Measurements from ENCODE around the gene UMOD. TPM values are rescaled to one million over a fixed set of nuclear protein-coding genes. Genes with fewer than 3 reads are reported as not detected.

The UMOD gene
- total RNA-seq, 4 donors from 2014 or later = not detected

DNA sequence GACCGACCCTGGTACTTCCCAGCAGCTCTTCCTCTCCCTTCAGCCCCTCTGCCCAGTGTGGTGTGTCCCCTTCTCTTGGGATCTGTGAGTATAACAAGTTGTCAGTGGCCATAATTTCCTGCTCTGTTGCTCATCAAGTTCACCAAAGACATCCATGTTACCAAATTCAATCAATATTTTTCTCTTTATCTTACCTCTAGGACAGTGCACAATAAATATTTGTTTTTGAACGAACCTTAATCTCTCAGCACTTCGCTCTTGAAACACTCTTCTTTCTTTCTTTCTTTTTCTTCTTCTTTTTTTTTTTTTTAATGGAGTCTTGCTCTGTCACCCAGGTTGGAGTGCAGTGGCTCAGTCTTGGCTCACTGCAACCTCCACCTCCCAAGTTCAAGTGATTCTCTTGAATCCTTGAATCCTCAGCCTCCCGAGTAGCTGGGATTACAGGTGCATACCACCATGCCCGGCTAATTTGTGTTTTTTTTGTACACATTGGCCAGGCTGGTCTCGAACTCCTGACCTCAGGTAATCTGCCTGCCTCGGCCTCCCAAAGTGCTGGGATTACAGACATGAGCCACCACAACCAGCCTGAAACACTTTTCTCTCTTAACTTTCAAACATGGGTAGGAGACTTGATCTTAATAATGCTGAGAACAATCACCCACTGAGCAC, 2.7 kb upstream of the UMOD start:
- no peak overlapping the region for H3K4me3 ChIP-seq (ENCODE audit: low read depth, poor library complexity, severe bottlenecking)
- intact Hi-C loops (cut with DNase I; ENCODE audit: low total_unique reads) = no loop called here
- WGBS, 2 donors = 65 to 71% methylated on average over 7 of the region's 7 CpGs
- DNase-seq (ENCODE audit: low spot score in 2 of 2) = no peak
- TF ChIP-seq POLR2A (IDR thresholded peaks at IDR 0.05) = no peak
- no peak for TF ChIP-seq CTCF (IDR thresholded peaks at IDR 0.05)

- DNase-seq (ENCODE audit: low spot score in 2 of 2) = no peak
- intact Hi-C loops (cut with DNase I; ENCODE audit: low total_unique reads) = no loop called here
Observed at GRCh38 chr16:20353379-20353778, 864 bp upstream of the UMOD start.

DNA sequence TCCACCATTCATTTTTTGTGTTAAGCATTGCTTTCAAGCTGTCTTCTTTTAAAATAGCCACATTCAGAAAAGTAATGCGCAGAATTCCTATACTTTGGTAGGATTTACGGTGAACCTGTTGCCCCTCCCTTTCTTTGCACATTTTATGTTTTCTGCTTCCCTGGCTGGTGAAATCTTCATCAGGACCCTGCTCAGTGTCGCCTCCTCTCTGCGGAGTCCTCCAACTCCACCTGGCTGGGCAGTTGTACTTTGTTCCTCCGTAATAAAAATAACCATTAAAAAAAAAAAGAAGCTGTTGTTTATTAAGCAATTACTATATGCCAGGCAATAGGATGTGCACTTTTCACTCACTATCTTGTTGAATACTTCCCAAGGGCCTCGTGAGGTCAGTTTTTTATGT, 2.9 kb downstream of the UMOD start:
- no peak overlapping the region for H3K4me3 ChIP-seq (ENCODE audit: low read depth, poor library complexity, severe bottlenecking)
- DNase-seq (ENCODE audit: low spot score in 2 of 2) = no peak
- intact Hi-C loops (cut with DNase I; ENCODE audit: low total_unique reads) = no loop called here
- WGBS, 2 donors = 75 to 76% methylated on average over 6 of the region's 6 CpGs
- TF ChIP-seq POLR2A (IDR thresholded peaks at IDR 0.05) = no peak
- TF ChIP-seq CTCF (IDR thresholded peaks at IDR 0.05) = no peak

More at GRCh38 chr16:20353379-20353778, 864 bp upstream of the UMOD start:
- TF ChIP-seq CTCF (IDR thresholded peaks at IDR 0.05) (no peak), POLR2A (IDR thresholded peaks at IDR 0.05) (no peak)
- no peak overlapping the region for H3K4me3 ChIP-seq (ENCODE audit: low read depth, poor library complexity, severe bottlenecking)

GRCh38 chr16:20348365-20349185, 3.9 kb downstream of the UMOD start:
- intact Hi-C loops (cut with DNase I; ENCODE audit: low total_unique reads) = no loop called here
- TF ChIP-seq POLR2A (IDR thresholded peaks at IDR 0.05) (no peak), CTCF (IDR thresholded peaks at IDR 0.05) (no peak)
- DNase-seq (ENCODE audit: low spot score in 2 of 2) = no peak
- no peak overlapping the region for H3K4me3 ChIP-seq (ENCODE audit: low read depth, poor library complexity, severe bottlenecking)
- 34 to 69% methylated on average over 9 to 46 of the region's 77 CpGs for WGBS, 2 donors

DNA sequence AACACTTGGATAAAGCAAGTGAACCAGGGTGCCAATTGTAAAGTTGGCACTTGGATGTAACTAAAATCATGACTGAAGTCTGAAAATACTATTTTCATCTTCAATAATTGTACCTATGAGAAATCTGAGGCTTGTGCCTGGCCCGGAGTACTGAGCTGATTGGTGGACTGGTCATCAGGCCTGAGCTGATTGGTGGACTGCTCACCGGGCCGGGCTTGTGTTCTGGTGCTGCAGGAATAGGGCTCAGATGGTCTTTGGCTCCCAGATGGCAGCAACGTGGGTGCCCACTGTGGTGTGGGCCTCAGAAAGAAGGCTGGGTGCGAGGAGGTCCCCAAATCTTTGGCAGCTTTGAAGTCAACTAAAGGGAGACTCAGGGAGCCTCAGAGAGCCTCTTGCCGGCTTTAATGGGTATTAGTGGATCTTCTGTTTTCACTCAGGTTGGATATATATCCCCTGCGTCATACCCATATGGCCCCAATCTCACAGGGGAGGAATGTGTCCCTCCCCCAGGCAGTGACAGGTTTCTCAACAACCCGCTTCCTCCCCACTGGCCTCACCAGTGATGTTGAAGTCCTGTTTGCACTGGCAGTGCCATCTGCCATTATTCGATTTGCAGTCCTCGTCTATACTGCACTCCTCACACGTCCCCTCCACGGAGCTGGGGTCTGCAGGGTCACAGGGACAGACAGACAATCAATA, 4.7 kb downstream of the UMOD start:
- WGBS, 2 donors = 54 to 57% methylated on average over 11 to 12 of the region's 12 CpGs
- no peak for TF ChIP-seq POLR2A (IDR thresholded peaks at IDR 0.05)
- no peak for TF ChIP-seq CTCF (IDR thresholded peaks at IDR 0.05)
- H3K4me3 ChIP-seq (ENCODE audit: low read depth, poor library complexity, severe bottlenecking) = no peak overlapping the region
- intact Hi-C loops (cut with DNase I; ENCODE audit: low total_unique reads) = no loop called here
- no peak for DNase-seq (ENCODE audit: low spot score in 2 of 2)
